ENCODE results near the gene IL4R.

GRCh38 chr16:27323781-27324561 is 10.2 kb downstream of the IL4R start:
- TF ChIP-seq POLR2AphosphoS5 (IDR thresholded peaks at IDR 0.05; ENCODE audit: insufficient read depth in 1 of 2, low read depth in 1 of 2) (no peak), POLR2A (IDR thresholded peaks at IDR 0.05) (no peak)
